Renal cortical epithelial cell (primary cell): ENCODE measurements around the gene XAF1. TPM values are rescaled to one million over a fixed set of nuclear protein-coding genes. Genes with fewer than 3 reads are reported as not detected.
"Not testable (repeated sequence)": the region's sequence is repeated elsewhere in the genome, so short reads cannot be mapped to it uniquely, and the experiment has no call there.

Experiments
- DNase-seq: peaks from one replicate; pipeline ENCODE4 v3.0.0-alpha.2; 2011; ENCODE audit warnings: low read depth
- total RNA-seq: library from RNA; depleted of rRNA; stranded (reverse); fragments of >200 nt; gene quantifications from 2 replicates; pipeline ENCODE4 v1.2.3, GENCODE V29; 2014

Gene XAF1
- total RNA-seq, 1 donor from 2014 or later: 6.9 TPM

- DNase-seq: no peak
Observed at GRCh38 chr17:6800422-6801027, 44.7 kb downstream of the XAF1 start.

GRCh38 chr17:6811510-6811909, 55.7 kb downstream of the XAF1 start:
- no peak for DNase-seq

- DNase-seq: no peak
Observed at GRCh38 chr17:6812295-6812694, 56.4 kb downstream of the XAF1 start.

GRCh38 chr17:6815775-6816174, 59.9 kb downstream of the XAF1 start:
- no peak for DNase-seq

DNA sequence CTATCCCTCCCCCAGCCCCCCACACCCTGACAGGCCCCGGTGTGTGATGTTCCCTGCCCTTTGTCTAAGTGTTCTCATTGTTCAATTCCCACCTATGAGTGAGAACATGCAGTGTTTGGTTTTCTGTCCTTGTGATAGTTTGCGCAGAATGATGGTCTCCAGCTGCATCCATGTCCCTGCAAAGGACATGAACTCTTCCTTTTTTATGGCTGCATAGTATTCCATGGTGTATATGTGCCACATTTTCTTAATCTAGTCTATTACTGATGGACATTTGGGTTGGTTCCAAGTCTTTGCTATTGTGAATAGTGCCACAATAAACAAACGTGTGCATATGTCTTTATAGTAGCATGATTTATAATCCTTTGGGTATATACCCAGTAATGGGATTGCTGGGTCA, 60.5 kb downstream of the XAF1 start:
- not testable (repeated sequence) for DNase-seq

- DNase-seq: no peak
Observed at GRCh38 chr17:6818938-6819337, 63.1 kb downstream of the XAF1 start.

- DNase-seq: peak; percentile 97
Observed at GRCh38 chr17:6823011-6823442, 67.2 kb downstream of the XAF1 start.

Other genes with a start within 250 kb of the XAF1 start
- gene PITPNM3, start 199.5 kb upstream of the XAF1 start, total RNA-seq: 2.3 and 3.1 TPM in 2 replicates
- 9.4 and 25.6 TPM in 2 replicates for gene KIAA0753, start 115.3 kb upstream of the XAF1 start, total RNA-seq
- 137 and 152 TPM in 2 replicates for gene TXNDC17, start 115.0 kb upstream of the XAF1 start, total RNA-seq
- gene MED31, start 104.4 kb upstream of the XAF1 start, total RNA-seq: 8.5 and 16.8 TPM in 2 replicates
- gene C17orf100, start 104.3 kb upstream of the XAF1 start, total RNA-seq: 1.4 TPM in 1 of 2 replicates, not detected in the other
- not detected in 2 replicates for gene SLC13A5, start 42.7 kb upstream of the XAF1 start, total RNA-seq
- 0.20 TPM in 1 of 2 replicates, not detected in the other for gene FBXO39, start 20.2 kb downstream of the XAF1 start, total RNA-seq
- gene TEKT1, start 75.7 kb downstream of the XAF1 start, total RNA-seq: not detected in 2 replicates
- gene ALOX12, start 240.0 kb downstream of the XAF1 start, total RNA-seq: not detected in 2 replicates